Right atrium auricular region (tissue), 2 donors: ENCODE results near the gene DOCK2. TPM values are rescaled to one million over a fixed set of nuclear protein-coding genes. Genes with fewer than 3 reads are reported as not detected.

Source experiments
- DNase-seq: peaks from one replicate; pipeline ENCODE4 v3.0.0-alpha.2; 2019; ENCODE audit warnings: low spot score
- H3K27ac ChIP-seq, 2 donors: fragments of 200-600 bp; sonication (generic); 1 replicate in 1 of 2; 2 replicates in 1 of 2; pipeline ENCODE4 v1.5.1; 2016 to 2019
- H3K27me3 ChIP-seq, 2 donors: fragments of 200-600 bp; sonication (generic); one replicate each; pipeline versions ENCODE4 v1.5.1 to v1.6.0; 2017 to 2019
- H3K36me3 ChIP-seq: fragments of 200-600 bp; sonication (generic); one replicate; pipeline ENCODE4 v1.5.1; 2016
- H3K4me1 ChIP-seq, 2 donors: fragments of 200-600 bp; sonication (generic); one replicate each; pipeline versions ENCODE4 v1.5.1 to v1.6.0; 2017 to 2019
- H3K4me3 ChIP-seq, 2 donors: fragments of 200-600 bp; sonication (generic); 1 replicate in 1 of 2; 2 replicates in 1 of 2; pipeline ENCODE4 v1.5.1; 2017 to 2019; ENCODE audit warnings: mild to moderate bottlenecking in 1 of 2, moderate library complexity in 1 of 2
- H3K9me3 ChIP-seq, 2 donors: fragments of 200-600 bp; sonication (generic); one replicate each; pipeline ENCODE4 v1.5.1; 2019
- total RNA-seq, 2 donors: library from RNA; depleted of rRNA; stranded (reverse); fragments of >200 nt; gene quantifications; one replicate each; pipeline ENCODE4 v1.1.0, GENCODE V29; 2016
- TF ChIP-seq, protein P1 (sequence below), 2 donors: fragments of 200-600 bp; sonication (generic); IDR thresholded peaks; one replicate each; pipeline ENCODE4 v1.5.1; 2019; ENCODE audit warnings: antibody characterized with exemption in 2 of 2

The DOCK2 gene
- total RNA-seq, 2 donors from 2014 or later, result 3.7 to 5.4 TPM

DNA sequence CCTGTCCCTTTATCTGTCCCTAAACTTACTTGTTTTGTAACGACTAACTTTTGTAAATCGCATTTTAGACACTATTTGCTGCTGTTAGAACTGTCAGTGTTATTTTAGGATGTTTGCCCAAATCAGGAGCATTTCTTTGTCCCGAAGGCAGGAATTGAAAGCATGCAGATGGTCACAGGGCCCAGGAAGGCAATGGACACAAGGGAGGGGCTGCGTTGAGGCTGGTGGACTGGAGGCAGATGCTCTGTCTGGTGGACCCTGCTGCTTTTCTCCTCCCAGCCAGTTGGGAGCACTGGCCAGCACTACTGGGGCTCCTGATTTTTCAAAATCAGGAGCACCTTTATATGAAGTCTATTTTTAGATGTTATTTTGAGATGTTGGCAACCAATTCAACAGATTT is 31.7 kb downstream of the DOCK2 start:
- TF ChIP-seq, protein P1, sequence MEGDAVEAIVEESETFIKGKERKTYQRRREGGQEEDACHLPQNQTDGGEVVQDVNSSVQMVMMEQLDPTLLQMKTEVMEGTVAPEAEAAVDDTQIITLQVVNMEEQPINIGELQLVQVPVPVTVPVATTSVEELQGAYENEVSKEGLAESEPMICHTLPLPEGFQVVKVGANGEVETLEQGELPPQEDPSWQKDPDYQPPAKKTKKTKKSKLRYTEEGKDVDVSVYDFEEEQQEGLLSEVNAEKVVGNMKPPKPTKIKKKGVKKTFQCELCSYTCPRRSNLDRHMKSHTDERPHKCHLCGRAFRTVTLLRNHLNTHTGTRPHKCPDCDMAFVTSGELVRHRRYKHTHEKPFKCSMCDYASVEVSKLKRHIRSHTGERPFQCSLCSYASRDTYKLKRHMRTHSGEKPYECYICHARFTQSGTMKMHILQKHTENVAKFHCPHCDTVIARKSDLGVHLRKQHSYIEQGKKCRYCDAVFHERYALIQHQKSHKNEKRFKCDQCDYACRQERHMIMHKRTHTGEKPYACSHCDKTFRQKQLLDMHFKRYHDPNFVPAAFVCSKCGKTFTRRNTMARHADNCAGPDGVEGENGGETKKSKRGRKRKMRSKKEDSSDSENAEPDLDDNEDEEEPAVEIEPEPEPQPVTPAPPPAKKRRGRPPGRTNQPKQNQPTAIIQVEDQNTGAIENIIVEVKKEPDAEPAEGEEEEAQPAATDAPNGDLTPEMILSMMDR (IDR thresholded peaks at IDR 0.05), result no peak
- no peaks in the 10 kb centered on the region for H3K36me3 ChIP-seq
- no peak overlapping the region for H3K27ac ChIP-seq
- no peaks in the 10 kb centered on the region for H3K9me3 ChIP-seq
- H3K4me1 ChIP-seq, result no peaks in the 10 kb centered on the region
- H3K27me3 ChIP-seq, result no peaks in the 10 kb centered on the region
- no peak overlapping the region for H3K4me3 ChIP-seq
- no peak for DNase-seq

DNA sequence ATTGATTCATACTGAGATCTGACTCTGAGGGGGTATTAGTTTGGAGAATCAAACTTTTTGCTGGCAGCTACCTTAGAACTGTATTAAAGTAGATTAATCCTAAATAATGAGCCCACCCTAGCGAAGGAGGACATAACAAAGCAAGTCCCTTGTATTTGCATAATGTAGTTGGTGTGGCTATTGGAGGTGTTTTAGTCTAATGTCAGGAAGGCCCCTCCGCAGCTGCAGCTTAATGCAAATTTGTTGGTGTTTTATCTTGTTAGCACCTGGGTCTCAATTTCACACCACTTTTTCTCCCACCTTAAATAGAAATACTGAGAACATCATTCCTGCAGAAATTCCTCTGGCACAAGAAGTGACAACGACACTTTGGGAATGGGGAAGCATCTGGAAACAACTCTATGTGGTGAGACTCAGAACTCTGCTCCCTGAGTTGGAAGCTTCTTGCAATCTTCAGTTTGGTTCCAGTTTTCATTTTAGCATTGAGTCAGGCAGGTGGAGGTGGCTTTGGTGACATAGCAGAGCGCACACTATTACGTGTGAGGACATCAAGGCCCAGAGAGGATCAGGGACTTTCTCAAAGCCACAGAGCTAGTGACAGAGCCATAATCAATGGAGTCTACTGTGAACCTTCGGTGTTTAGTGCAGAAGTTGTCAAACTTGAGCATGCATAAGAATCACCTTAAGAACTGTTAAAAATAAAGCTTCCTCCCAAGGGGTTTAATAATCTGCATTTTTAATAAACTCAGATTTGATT is 33.9 kb downstream of the DOCK2 start:
- Histone ChIP-seq H3K27ac (no peak overlapping the region), H3K27me3 (no peaks in the 10 kb centered on the region), H3K4me3 (no peak overlapping the region), H3K9me3 (no peaks in the 10 kb centered on the region), H3K4me1 (no peaks in the 10 kb centered on the region), H3K36me3 (no peaks in the 10 kb centered on the region)
- DNase-seq, result no peak
- TF ChIP-seq, protein P1 (IDR thresholded peaks at IDR 0.05), result no peak

DNA sequence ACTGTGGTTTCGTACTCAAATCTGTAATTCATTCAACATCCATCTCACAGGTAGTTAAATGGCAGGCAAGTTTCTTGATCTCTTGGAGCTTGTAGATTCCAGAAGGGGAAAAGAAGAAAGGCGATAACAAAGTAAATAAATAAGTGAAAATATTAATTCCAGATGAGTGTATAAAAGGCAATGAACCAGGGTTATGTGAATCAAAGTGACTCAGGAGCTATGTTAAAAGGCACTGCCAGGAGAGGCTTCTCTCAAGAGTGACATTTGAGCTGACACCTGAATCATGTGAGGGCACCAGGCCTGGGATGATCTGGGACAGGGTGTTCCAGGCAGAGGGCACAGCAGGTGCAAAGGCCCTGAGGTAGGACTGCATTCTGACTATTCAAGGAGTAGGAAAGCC is 45.0 kb downstream of the DOCK2 start:
- DNase-seq, result no peak
- TF ChIP-seq, protein P1 (IDR thresholded peaks at IDR 0.05), result no peak
- no peaks in the 10 kb centered on the region for H3K9me3 ChIP-seq

DNA sequence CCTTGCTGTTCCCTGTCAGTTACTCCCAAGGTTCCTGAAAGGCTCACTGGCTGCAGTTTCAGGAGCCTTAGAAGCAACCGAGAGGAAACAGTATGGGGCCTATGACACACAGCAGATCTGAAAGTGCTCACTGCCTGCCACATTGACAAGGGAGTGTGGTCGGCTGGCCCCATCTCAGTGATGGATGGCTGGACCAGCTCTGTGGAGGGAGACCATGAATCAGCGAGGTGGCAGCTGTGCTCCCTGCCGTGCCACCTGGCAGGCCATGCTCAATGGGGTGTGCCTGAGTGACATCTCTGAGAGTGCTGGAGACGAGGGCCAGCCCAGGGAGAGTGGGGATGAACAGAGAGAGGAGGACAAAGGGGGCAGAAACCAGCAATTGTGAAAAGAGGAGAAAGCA is 49.1 kb downstream of the DOCK2 start:
- H3K4me1 ChIP-seq, result no peaks in the 10 kb centered on the region
- no peaks in the 10 kb centered on the region for H3K9me3 ChIP-seq
- no peak overlapping the region for H3K27ac ChIP-seq
- no peaks in the 10 kb centered on the region for H3K36me3 ChIP-seq
- TF ChIP-seq, protein P1 (IDR thresholded peaks at IDR 0.05), result no peak
- no peak for DNase-seq
- no peaks in the 10 kb centered on the region for H3K27me3 ChIP-seq
- no peak overlapping the region for H3K4me3 ChIP-seq

More for the DNA sequence above, 45.0 kb downstream of the DOCK2 start:
- H3K27me3 ChIP-seq, result no peaks in the 10 kb centered on the region
- H3K4me1 ChIP-seq, result no peaks in the 10 kb centered on the region
- no peak overlapping the region for H3K4me3 ChIP-seq
- no peak overlapping the region for H3K27ac ChIP-seq
- H3K36me3 ChIP-seq, result no peaks in the 10 kb centered on the region

DNA sequence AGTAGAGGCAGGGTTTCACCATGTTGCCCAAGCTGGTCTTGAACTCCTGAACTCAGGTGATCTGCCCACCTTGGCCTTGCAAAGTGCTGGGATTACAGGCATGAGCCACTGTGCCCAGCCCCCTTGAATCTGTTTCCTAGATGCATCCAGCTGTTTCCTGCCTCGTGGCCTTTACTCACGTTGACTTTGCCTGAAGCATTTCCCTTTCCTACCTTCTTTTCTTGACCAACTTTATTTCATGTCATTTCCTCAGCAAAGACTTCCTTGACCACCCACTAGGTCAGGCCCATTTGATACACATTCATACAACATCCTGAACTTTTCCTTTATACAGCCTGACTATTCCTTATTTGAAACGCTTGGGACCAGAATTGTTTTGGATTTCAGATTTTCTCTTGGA is 51.0 kb downstream of the DOCK2 start:
- TF ChIP-seq, protein P1 (IDR thresholded peaks at IDR 0.05), result no peak
- no peak overlapping the region for H3K27ac ChIP-seq
- no peak overlapping the region for H3K4me3 ChIP-seq
- H3K36me3 ChIP-seq, result no peaks in the 10 kb centered on the region
- H3K27me3 ChIP-seq, result no peaks in the 10 kb centered on the region
- peaks cover 0 to 5% of the 10 kb centered on the region in 2 donors for H3K4me1 ChIP-seq
- no peak for DNase-seq
- no peaks in the 10 kb centered on the region for H3K9me3 ChIP-seq

DNA sequence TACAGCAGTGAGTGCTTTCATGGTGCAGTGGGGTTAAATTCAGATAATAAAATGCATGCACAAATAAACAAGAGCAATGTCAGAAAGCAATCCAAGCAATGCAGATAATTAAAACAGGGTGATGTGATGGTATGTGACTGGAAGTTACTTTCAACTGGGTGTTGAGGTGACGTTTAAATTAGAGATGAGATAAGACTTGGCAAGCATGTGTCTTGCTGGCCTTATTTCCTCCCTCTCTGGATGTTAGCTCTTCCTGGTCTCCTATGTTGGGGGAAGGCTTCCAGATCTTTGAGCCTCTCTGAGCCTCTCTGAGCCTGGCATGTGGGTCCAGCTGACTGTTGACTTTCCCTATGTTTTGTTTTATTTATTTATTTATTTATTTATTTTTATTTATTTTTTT is 54.4 kb downstream of the DOCK2 start:
- H3K36me3 ChIP-seq, result no peaks in the 10 kb centered on the region

More for the DNA sequence above, 54.4 kb downstream of the DOCK2 start:
- Histone ChIP-seq H3K27ac (no peak overlapping the region), H3K4me3 (no peak overlapping the region), H3K27me3 (no peaks in the 10 kb centered on the region), H3K4me1 (peaks cover 0 to 5% of the 10 kb centered on the region in 2 donors), H3K9me3 (no peaks in the 10 kb centered on the region)
- no peak for DNase-seq
- TF ChIP-seq, protein P1 (IDR thresholded peaks at IDR 0.05), result no peak
